ENCODE data around the gene ANTXR2.

DNA sequence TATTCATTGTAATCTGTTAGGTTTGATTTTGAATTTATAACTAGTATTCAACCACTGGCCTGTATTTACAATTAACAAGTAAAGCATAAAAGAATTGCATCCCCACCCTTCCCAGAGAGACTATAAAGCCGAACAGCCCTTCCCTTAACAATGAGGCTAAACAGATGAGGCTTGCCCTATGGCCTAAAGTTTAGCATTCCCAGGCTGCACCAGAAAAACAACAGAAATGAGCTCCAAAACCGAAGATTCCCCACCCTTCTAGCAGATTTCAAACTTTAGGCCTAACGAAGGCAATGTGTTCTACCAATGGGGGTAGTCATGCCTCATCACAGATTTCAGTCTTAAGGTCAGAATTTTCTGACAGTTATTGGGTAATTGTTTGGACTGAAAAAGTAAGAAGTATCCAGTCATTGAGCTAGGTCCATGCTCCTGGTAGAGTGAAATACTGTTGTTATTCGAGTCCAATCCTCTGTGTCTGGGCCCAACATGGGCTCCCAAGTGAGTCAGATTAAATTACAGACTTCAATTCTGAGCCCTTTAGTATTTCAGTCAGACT lies 197.6 kb downstream of the ANTXR2 start:
- no peak for TF ChIP-seq CBX8 (IDR thresholded peaks at IDR 0.05; ENCODE audit: borderline replicate concordance, extremely low read depth, low read depth, low read length, poor library complexity, severe bottlenecking)
- TF ChIP-seq, protein P1, sequence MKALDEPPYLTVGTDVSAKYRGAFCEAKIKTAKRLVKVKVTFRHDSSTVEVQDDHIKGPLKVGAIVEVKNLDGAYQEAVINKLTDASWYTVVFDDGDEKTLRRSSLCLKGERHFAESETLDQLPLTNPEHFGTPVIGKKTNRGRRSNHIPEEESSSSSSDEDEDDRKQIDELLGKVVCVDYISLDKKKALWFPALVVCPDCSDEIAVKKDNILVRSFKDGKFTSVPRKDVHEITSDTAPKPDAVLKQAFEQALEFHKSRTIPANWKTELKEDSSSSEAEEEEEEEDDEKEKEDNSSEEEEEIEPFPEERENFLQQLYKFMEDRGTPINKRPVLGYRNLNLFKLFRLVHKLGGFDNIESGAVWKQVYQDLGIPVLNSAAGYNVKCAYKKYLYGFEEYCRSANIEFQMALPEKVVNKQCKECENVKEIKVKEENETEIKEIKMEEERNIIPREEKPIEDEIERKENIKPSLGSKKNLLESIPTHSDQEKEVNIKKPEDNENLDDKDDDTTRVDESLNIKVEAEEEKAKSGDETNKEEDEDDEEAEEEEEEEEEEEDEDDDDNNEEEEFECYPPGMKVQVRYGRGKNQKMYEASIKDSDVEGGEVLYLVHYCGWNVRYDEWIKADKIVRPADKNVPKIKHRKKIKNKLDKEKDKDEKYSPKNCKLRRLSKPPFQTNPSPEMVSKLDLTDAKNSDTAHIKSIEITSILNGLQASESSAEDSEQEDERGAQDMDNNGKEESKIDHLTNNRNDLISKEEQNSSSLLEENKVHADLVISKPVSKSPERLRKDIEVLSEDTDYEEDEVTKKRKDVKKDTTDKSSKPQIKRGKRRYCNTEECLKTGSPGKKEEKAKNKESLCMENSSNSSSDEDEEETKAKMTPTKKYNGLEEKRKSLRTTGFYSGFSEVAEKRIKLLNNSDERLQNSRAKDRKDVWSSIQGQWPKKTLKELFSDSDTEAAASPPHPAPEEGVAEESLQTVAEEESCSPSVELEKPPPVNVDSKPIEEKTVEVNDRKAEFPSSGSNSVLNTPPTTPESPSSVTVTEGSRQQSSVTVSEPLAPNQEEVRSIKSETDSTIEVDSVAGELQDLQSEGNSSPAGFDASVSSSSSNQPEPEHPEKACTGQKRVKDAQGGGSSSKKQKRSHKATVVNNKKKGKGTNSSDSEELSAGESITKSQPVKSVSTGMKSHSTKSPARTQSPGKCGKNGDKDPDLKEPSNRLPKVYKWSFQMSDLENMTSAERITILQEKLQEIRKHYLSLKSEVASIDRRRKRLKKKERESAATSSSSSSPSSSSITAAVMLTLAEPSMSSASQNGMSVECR (CRISPR knock-in tag; IDR thresholded peaks at IDR 0.05), result no peak
- no peak for TF ChIP-seq KHSRP (IDR thresholded peaks at IDR 0.05)
- no peak for TF ChIP-seq TAF1 (IDR thresholded peaks at IDR 0.05; ENCODE audit: control insufficient read depth, extremely low read depth, insufficient read depth, low read length, severe bottlenecking)

Data from K562 (cell line).